Duodenal mucosa (tissue), 2 donors: ENCODE results near the gene ZNF396.

Source experiments
- H3K27ac ChIP-seq: one replicate; pipeline ENCODE4 v1.7.0; 2013; ENCODE audit warnings: low read depth, low read length
- H3K27me3 ChIP-seq, 2 donors: one replicate each; pipeline ENCODE4 v1.7.0; 2013; ENCODE audit warnings: low read length in 2 of 2, control low read depth in 1 of 2; ENCODE audit not compliant: insufficient read depth in 2 of 2, control insufficient read depth in 1 of 2
- H3K36me3 ChIP-seq, 2 donors: one replicate each; pipeline ENCODE4 v1.7.0; 2013; ENCODE audit warnings: low read length in 2 of 2, control low read depth in 1 of 2; ENCODE audit not compliant: insufficient read depth in 2 of 2, control insufficient read depth in 1 of 2
- H3K4me1 ChIP-seq, 2 donors: one replicate each; pipeline ENCODE4 v1.7.0; 2013; ENCODE audit warnings: low read length in 2 of 2, control low read depth in 1 of 2; ENCODE audit not compliant: insufficient read depth in 2 of 2, control insufficient read depth in 1 of 2
- H3K4me3 ChIP-seq, 2 donors: one replicate each; pipeline ENCODE4 v1.7.0; 2013; ENCODE audit warnings: low read length in 2 of 2, low read depth in 1 of 2
- H3K9ac ChIP-seq, 2 donors: one replicate each; pipeline ENCODE4 v1.7.0; 2013; ENCODE audit warnings: low read length in 2 of 2, low read depth in 1 of 2
- H3K9me3 ChIP-seq, 2 donors: one replicate each; pipeline ENCODE4 v1.7.0; 2013; ENCODE audit warnings: low read length in 2 of 2, control low read depth in 1 of 2; ENCODE audit not compliant: control insufficient read depth in 1 of 2

ZNF396 gene

GRCh38 chr18:35386600-35387100 is 9.5 kb upstream of the ZNF396 start:
- Histone ChIP-seq H3K27me3 (peaks cover 0 to 2% of the 10 kb centered on the region in 2 donors), H3K36me3 (no peaks in the 10 kb centered on the region), H3K9me3 (no peaks in the 10 kb centered on the region), H3K27ac (no peak overlapping the region), H3K4me3 (no peak overlapping the region), H3K4me1 (no peaks in the 10 kb centered on the region), H3K9ac (no peak overlapping the region)

- H3K4me1 ChIP-seq: no peaks in the 10 kb centered on the region
- peaks cover 0 to 2% of the 10 kb centered on the region in 2 donors for H3K27me3 ChIP-seq
- H3K36me3 ChIP-seq: no peaks in the 10 kb centered on the region
- no peak overlapping the region for H3K27ac ChIP-seq
- H3K9ac ChIP-seq: no peak overlapping the region
- no peaks in the 10 kb centered on the region for H3K9me3 ChIP-seq
- H3K4me3 ChIP-seq: no peak overlapping the region
Observed at GRCh38 chr18:35383136-35383535, 6.0 kb upstream of the ZNF396 start.

- Histone ChIP-seq H3K9ac (no peak overlapping the region), H3K27me3 (no peaks in the 10 kb centered on the region), H3K27ac (no peak overlapping the region), H3K36me3 (no peaks in the 10 kb centered on the region), H3K9me3 (no peaks in the 10 kb centered on the region), H3K4me3 (no peak overlapping the region), H3K4me1 (peaks cover 4% of the 10 kb centered on the region in 2 donors)
Observed at GRCh38 chr18:35379421-35379820, 2.3 kb upstream of the ZNF396 start.

- peaks cover 4% of the 10 kb centered on the region in 2 donors for H3K4me1 ChIP-seq
- H3K27me3 ChIP-seq: no peaks in the 10 kb centered on the region
- H3K9ac ChIP-seq: no peak overlapping the region
- no peak overlapping the region for H3K4me3 ChIP-seq
- no peaks in the 10 kb centered on the region for H3K9me3 ChIP-seq
- no peaks in the 10 kb centered on the region for H3K36me3 ChIP-seq
- H3K27ac ChIP-seq: no peak overlapping the region
Observed at GRCh38 chr18:35378574-35378896, 1.4 kb upstream of the ZNF396 start.

GRCh38 chr18:35377875-35378573 is 887 bp upstream of the ZNF396 start:
- H3K27ac ChIP-seq: no peak overlapping the region
- no peak overlapping the region for H3K9ac ChIP-seq
- peaks cover 4% of the 10 kb centered on the region in 2 donors for H3K4me1 ChIP-seq
- no peak overlapping the region for H3K4me3 ChIP-seq
- no peaks in the 10 kb centered on the region for H3K27me3 ChIP-seq
- H3K36me3 ChIP-seq: no peaks in the 10 kb centered on the region
- H3K9me3 ChIP-seq: no peaks in the 10 kb centered on the region

- H3K36me3 ChIP-seq: no peaks in the 10 kb centered on the region
- no peaks in the 10 kb centered on the region for H3K9me3 ChIP-seq
- H3K27me3 ChIP-seq: no peaks in the 10 kb centered on the region
- H3K4me1 ChIP-seq: peaks cover 4% of the 10 kb centered on the region in 2 donors
- H3K9ac ChIP-seq: peak overlapping the region; percentile 57 to 75
- H3K27ac ChIP-seq: no peak overlapping the region
- peak overlapping the region; percentile 89 to 90 for H3K4me3 ChIP-seq
Observed at GRCh38 chr18:35376393-35376741, 770 bp downstream of the ZNF396 start.

- Histone ChIP-seq H3K4me1 (peaks cover 4% of the 10 kb centered on the region in 2 donors), H3K36me3 (no peaks in the 10 kb centered on the region), H3K27me3 (no peaks in the 10 kb centered on the region), H3K9ac (no peak overlapping the region), H3K9me3 (no peaks in the 10 kb centered on the region), H3K4me3 (no peak overlapping the region), H3K27ac (no peak overlapping the region)
Observed at GRCh38 chr18:35374708-35375107, 2.4 kb downstream of the ZNF396 start.

- no peaks in the 10 kb centered on the region for H3K27me3 ChIP-seq
- H3K36me3 ChIP-seq: no peaks in the 10 kb centered on the region
- no peak overlapping the region for H3K4me3 ChIP-seq
- peaks cover 0 to 4% of the 10 kb centered on the region in 2 donors for H3K4me1 ChIP-seq
- no peak overlapping the region for H3K9ac ChIP-seq
- no peak overlapping the region for H3K27ac ChIP-seq
- H3K9me3 ChIP-seq: no peaks in the 10 kb centered on the region
Observed at GRCh38 chr18:35371412-35372195, 5.5 kb downstream of the ZNF396 start.

GRCh38 chr18:35369126-35369525 is 8.0 kb downstream of the ZNF396 start:
- Histone ChIP-seq H3K27me3 (no peaks in the 10 kb centered on the region), H3K4me3 (no peak overlapping the region), H3K27ac (no peak overlapping the region), H3K36me3 (no peaks in the 10 kb centered on the region), H3K9me3 (no peaks in the 10 kb centered on the region), H3K4me1 (no peaks in the 10 kb centered on the region), H3K9ac (no peak overlapping the region)

- Histone ChIP-seq H3K9ac (no peak overlapping the region), H3K27me3 (no peaks in the 10 kb centered on the region), H3K4me3 (no peak overlapping the region), H3K9me3 (no peaks in the 10 kb centered on the region), H3K4me1 (no peaks in the 10 kb centered on the region), H3K36me3 (no peaks in the 10 kb centered on the region), H3K27ac (no peak overlapping the region)
Observed at GRCh38 chr18:35368595-35368994, 8.5 kb downstream of the ZNF396 start.
